Measurements from ENCODE around the gene STRBP. TPM values are rescaled to one million over a fixed set of nuclear protein-coding genes. Genes with fewer than 3 reads are reported as not detected.
A peak's percentile ranks its signal among the peaks of the same experiment; 100 is the strongest.

The STRBP gene
- total RNA-seq, 1 experiment from 2014 or later = 74.0 TPM

- no peak overlapping the region for H3K4ac ChIP-seq (ENCODE audit: low read depth, low read length)
- Mint-ChIP-seq H3K27me3 (ENCODE audit: low read depth) (no peaks in the 10 kb centered on the region), H3K4me1 (peaks cover 14 to 17% of the 10 kb centered on the region in 2 experiments), H3K27ac (no peak overlapping the region; a peak in 1 of 7 replicates), H3K36me3 (ENCODE audit: insufficient read depth in 1 of 3, low read depth in 3 of 3) (peaks cover 16 to 70% (median 66%) of the 10 kb centered on the region in 3 experiments; a peak in 6 of 7 replicates), H3K4me3 (no peak overlapping the region), H3K9me3 (no peaks in the 10 kb centered on the region)
- no peak overlapping the region for H4K91ac ChIP-seq (ENCODE audit: insufficient read length, low read depth, low read length)
- no CpG with 5 or more reads among the region's 2 CpGs for WGBS (ENCODE audit: extremely low coverage, insufficient read length, low lambda C conversion rate)
- H4K5ac ChIP-seq (ENCODE audit: insufficient read length, low read depth, low read length) = no peak overlapping the region
- no peak overlapping the region for H2BK15ac ChIP-seq (ENCODE audit: low read depth, low read length)
- no peaks in the 10 kb centered on the region for H3K79me2 ChIP-seq (ENCODE audit: insufficient read depth, low read length)
- no peak for DNase-seq
- peaks cover 5% of the 10 kb centered on the region; the same call in 1 of the 2 replicates for H3K4me1 ChIP-seq (ENCODE audit: insufficient read depth, low read length)
- H3K9me3 ChIP-seq (ENCODE audit: control insufficient read depth, low read depth, low read length) = no peaks in the 10 kb centered on the region
- no peak overlapping the region for H2BK120ac ChIP-seq (ENCODE audit: low read depth, low read length, poor library complexity, severe bottlenecking)
- no peaks in the 10 kb centered on the region for H3K23me2 ChIP-seq (ENCODE audit: insufficient read length, low read depth, low read length, poor library complexity, severe bottlenecking)
- no peak overlapping the region for H2AFZ ChIP-seq (ENCODE audit: low read length)
- no peaks in the 10 kb centered on the region for H3K27me3 ChIP-seq (ENCODE audit: insufficient read depth, low read length)
- no peak overlapping the region for H3K27ac ChIP-seq (ENCODE audit: insufficient read length, low read depth, low read length)
- H2AK5ac ChIP-seq (ENCODE audit: insufficient read length, low read length) = no peak overlapping the region
- no peak overlapping the region for H3K9ac ChIP-seq (ENCODE audit: extremely low read depth, insufficient read length, low read length)
- H3K14ac ChIP-seq (ENCODE audit: insufficient read depth, low read length) = no peak overlapping the region
- no peak overlapping the region for H3K18ac ChIP-seq (ENCODE audit: insufficient read length, low read depth, low read length)
- no peak overlapping the region for H3K23ac ChIP-seq (ENCODE audit: insufficient read length, low read depth, low read length)
- H4K8ac ChIP-seq (replicated peaks; ENCODE audit: insufficient read length, low read depth, low read length) = no peak overlapping the region
- peak; percentile 72 for TF ChIP-seq CTCF (conservative IDR thresholded peaks at IDR 0.05)
- no peak overlapping the region for H2BK20ac ChIP-seq (ENCODE audit: low read depth, low read length, poor library complexity, severe bottlenecking)
- H2BK5ac ChIP-seq (ENCODE audit: insufficient read length, low read length) = no peak overlapping the region
- no peaks in the 10 kb centered on the region for H3K79me1 ChIP-seq (ENCODE audit: insufficient read depth, low read depth, low read length, poor library complexity, severe bottlenecking)
- no peaks in the 10 kb centered on the region for H4K20me1 ChIP-seq (ENCODE audit: control insufficient read depth, insufficient read depth, insufficient read length)
- H3K4me2 ChIP-seq (ENCODE audit: insufficient read depth, insufficient read length, low read length) = no peak overlapping the region
- H2BK12ac ChIP-seq (ENCODE audit: insufficient read length, low read depth, low read length) = no peak overlapping the region
- no peak overlapping the region for H3K56ac ChIP-seq (ENCODE audit: insufficient read length, low read depth, low read length)
- H3T11ph ChIP-seq (ENCODE audit: low read length) = no peak overlapping the region
Observed at GRCh38 chr9:123081824-123082223, 186.6 kb downstream of the STRBP start.
